CD14-positive monocyte (primary cell): ENCODE measurements around the gene MBL2. TPM values are rescaled to one million over a fixed set of nuclear protein-coding genes. Genes with fewer than 3 reads are reported as not detected.

Experiments used
- DNase-seq, 3 donors: peaks; one replicate each; pipeline ENCODE4 v3.0.0-alpha.2; 2011 to 2022
- H2AFZ ChIP-seq: 2 replicates; pipeline ENCODE4 v1.6.0; 2012; ENCODE audit warnings: mild to moderate bottlenecking, low read depth, low read length, inconsistent platforms; ENCODE audit not compliant: insufficient read depth, poor library complexity, severe bottlenecking
- H3K27ac ChIP-seq, 2 donors: 1 replicate in 1 of 2; 2 replicates in 1 of 2; pipeline ENCODE4 v1.5.1; 2012 to 2013; ENCODE audit warnings: low read length in 2 of 2, control low read depth in 1 of 2, inconsistent platforms in 1 of 2, low read depth in 1 of 2, mild to moderate bottlenecking in 1 of 2
- H3K27me3 ChIP-seq, 2 donors: one replicate each; pipeline versions ENCODE4 v1.6.0 to v1.6.1; 2011 to 2013; ENCODE audit warnings: low read length in 2 of 2; ENCODE audit not compliant: control insufficient read depth in 2 of 2, insufficient read depth in 2 of 2
- H3K36me3 ChIP-seq, 2 donors: replicated peaks in 1 of 2; 1 replicate in 1 of 2; 2 replicates in 1 of 2; pipeline versions ENCODE4 v1.5.1 to v1.6.1; 2012 to 2013; ENCODE audit warnings: low read length in 2 of 2, control low read depth in 1 of 2, inconsistent platforms in 1 of 2, mild to moderate bottlenecking in 1 of 2; ENCODE audit not compliant: insufficient read depth in 2 of 2, control insufficient read depth in 1 of 2
- H3K4me1 ChIP-seq, 2 donors: 1 replicate in 1 of 2; 2 replicates in 1 of 2; pipeline versions ENCODE4 v1.5.1 to v1.6.1; 2012 to 2013; ENCODE audit warnings: low read length in 2 of 2, control low read depth in 1 of 2, inconsistent platforms in 1 of 2, mild to moderate bottlenecking in 1 of 2, moderate library complexity in 1 of 2; ENCODE audit not compliant: insufficient read depth in 2 of 2, control insufficient read depth in 1 of 2
- H3K4me2 ChIP-seq: replicated peaks from 2 replicates; pipeline ENCODE3; 2012; ENCODE audit warnings: low read length, moderate library complexity, mild to moderate bottlenecking; ENCODE audit not compliant: poor library complexity, severe bottlenecking; ENCODE audit errors: extremely low read depth
- H3K4me3 ChIP-seq, 3 experiments: fragments of 200-600 bp in 1 of 3; sonication (generic) in 1 of 3; replicated peaks in 1 of 3; 1 replicate in 2 of 3; 2 replicates in 1 of 3; pipeline ENCODE4 v1.5.1; 2011 to 2013; ENCODE audit warnings: low read length in 3 of 3, mild to moderate bottlenecking in 3 of 3, control low read depth in 2 of 3, low read depth in 2 of 3, inconsistent platforms in 1 of 3, moderate library complexity in 1 of 3
- H3K79me2 ChIP-seq: 2 replicates; pipeline ENCODE4 v1.6.0; 2012; ENCODE audit warnings: mild to moderate bottlenecking, control low read depth, inconsistent platforms, low read length, moderate library complexity; ENCODE audit not compliant: insufficient read depth
- H3K9ac ChIP-seq: 2 replicates; pipeline ENCODE4 v1.6.0; 2017; ENCODE audit warnings: low read length, mild to moderate bottlenecking; ENCODE audit not compliant: insufficient read depth, poor library complexity, severe bottlenecking
- H3K9me3 ChIP-seq, 2 donors: replicated peaks in 1 of 2; 1 replicate in 1 of 2; 2 replicates in 1 of 2; pipeline versions ENCODE4 v1.5.1 to v1.6.1; 2012 to 2013; ENCODE audit warnings: low read length in 2 of 2, control low read depth in 1 of 2; ENCODE audit not compliant: control insufficient read depth in 1 of 2, insufficient read depth in 1 of 2
- H4K20me1 ChIP-seq: 2 replicates; pipeline ENCODE4 v1.6.0; 2012; ENCODE audit warnings: mild to moderate bottlenecking, low read length, control low read depth, moderate library complexity; ENCODE audit not compliant: insufficient read depth
- H3K27ac Mint-ChIP-seq, 7 donors: one replicate each; pipeline ENCODE4 v1.8.0; 2020; ENCODE audit warnings: mild to moderate bottlenecking in 7 of 7, mixed read lengths in 7 of 7, moderate library complexity in 6 of 7, inconsistent platforms in 2 of 7
- H3K27me3 Mint-ChIP-seq, 3 donors: one replicate each; pipeline ENCODE4 v1.8.0; 2021 to 2022; ENCODE audit warnings: low read depth in 3 of 3, mild to moderate bottlenecking in 3 of 3, mixed read lengths in 3 of 3, moderate library complexity in 3 of 3, inconsistent platforms in 1 of 3
- H3K36me3 Mint-ChIP-seq, 2 donors: one replicate each; pipeline ENCODE4 v1.8.0; 2020; ENCODE audit warnings: mixed read lengths in 2 of 2, inconsistent platforms in 1 of 2, mild to moderate bottlenecking in 1 of 2
- H3K4me1 Mint-ChIP-seq: one replicate; pipeline ENCODE4 v1.8.0; 2020; ENCODE audit warnings: mild to moderate bottlenecking, mixed read lengths
- H3K4me3 Mint-ChIP-seq, 2 donors: one replicate each; pipeline ENCODE4 v1.8.0; 2020; ENCODE audit warnings: mild to moderate bottlenecking in 2 of 2, mixed read lengths in 2 of 2, moderate library complexity in 1 of 2
- H3K9me3 Mint-ChIP-seq, 7 donors: one replicate each; pipeline ENCODE4 v1.8.0; 2020 to 2022; ENCODE audit warnings: mixed read lengths in 7 of 7, mild to moderate bottlenecking in 6 of 7, moderate library complexity in 6 of 7, inconsistent platforms in 2 of 7
- WGBS: methylation state at CpG from one replicate; pipeline ENCODE4 v1.1.5; 2013; ENCODE audit warnings: missing lambda C conversion rate; ENCODE audit not compliant: insufficient coverage; 5-methylcytosine and 5-hydroxymethylcytosine counted together
- intact Hi-C, 2 donors: fragments of 100-400 bp; cut with micrococcal nuclease; formaldehyde crosslinking; loops; one replicate each; pipeline versions ENCODE4 v1.15.0 to v1.15.1; 2023
- polyA plus RNA-seq, 3 donors: library from polyadenylated mRNA; depleted of rRNA in 1 of 3; unstranded in 2 of 3; stranded (reverse) in 1 of 3; fragments of 300-500 nt in 2 of 3; fragments of >200 nt in 1 of 3; fragmentation: Illumina TruSeq in 2 of 3; gene quantifications; 1 replicate in 2 of 3; 2 replicates in 1 of 3; pipeline ENCODE4 v1.2.3, GENCODE V29; 2012 to 2021
- TF ChIP-seq, protein P1 (sequence below): fragments of 200-600 bp; IDR thresholded peaks from one replicate; pipeline ENCODE4 v1.8.0; 2022; ENCODE audit warnings: antibody characterized with exemption, mild to moderate bottlenecking

The MBL2 gene
- polyA plus RNA-seq, 3 donors = not detected

DNA sequence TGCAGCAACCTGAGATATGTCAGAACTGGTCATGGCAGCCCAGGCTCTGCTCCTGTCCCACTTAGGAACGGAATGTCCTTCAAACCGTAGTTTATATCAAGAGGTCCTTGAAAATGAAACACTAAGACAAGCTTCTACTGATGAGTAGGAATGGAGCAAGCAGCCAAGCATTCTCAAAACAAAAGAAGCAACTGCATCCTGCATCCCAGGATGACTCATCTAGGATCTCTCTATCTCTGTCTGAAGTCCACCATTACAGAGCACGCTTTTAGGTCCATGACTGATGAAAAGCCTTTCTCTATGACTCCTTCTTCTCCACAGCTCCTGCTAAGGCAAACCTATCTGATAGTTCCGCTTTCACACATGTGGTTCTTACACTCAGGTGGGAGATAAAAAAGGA, 16.3 kb downstream of the MBL2 start:
- no peak for DNase-seq
- H3K4me3 Mint-ChIP-seq = no peak overlapping the region
- H3K4me1 ChIP-seq = peaks cover 39 to 46% of the 10 kb centered on the region in 2 donors
- no peak overlapping the region for H2AFZ ChIP-seq
- H3K4me2 ChIP-seq = no peak overlapping the region
- no peak overlapping the region for H3K4me3 ChIP-seq
- no peaks in the 10 kb centered on the region for H3K79me2 ChIP-seq
- no peaks in the 10 kb centered on the region for H3K27me3 ChIP-seq
- no peak overlapping the region for H3K27ac Mint-ChIP-seq
- H3K27ac ChIP-seq = no peak overlapping the region
- TF ChIP-seq, protein P1, sequence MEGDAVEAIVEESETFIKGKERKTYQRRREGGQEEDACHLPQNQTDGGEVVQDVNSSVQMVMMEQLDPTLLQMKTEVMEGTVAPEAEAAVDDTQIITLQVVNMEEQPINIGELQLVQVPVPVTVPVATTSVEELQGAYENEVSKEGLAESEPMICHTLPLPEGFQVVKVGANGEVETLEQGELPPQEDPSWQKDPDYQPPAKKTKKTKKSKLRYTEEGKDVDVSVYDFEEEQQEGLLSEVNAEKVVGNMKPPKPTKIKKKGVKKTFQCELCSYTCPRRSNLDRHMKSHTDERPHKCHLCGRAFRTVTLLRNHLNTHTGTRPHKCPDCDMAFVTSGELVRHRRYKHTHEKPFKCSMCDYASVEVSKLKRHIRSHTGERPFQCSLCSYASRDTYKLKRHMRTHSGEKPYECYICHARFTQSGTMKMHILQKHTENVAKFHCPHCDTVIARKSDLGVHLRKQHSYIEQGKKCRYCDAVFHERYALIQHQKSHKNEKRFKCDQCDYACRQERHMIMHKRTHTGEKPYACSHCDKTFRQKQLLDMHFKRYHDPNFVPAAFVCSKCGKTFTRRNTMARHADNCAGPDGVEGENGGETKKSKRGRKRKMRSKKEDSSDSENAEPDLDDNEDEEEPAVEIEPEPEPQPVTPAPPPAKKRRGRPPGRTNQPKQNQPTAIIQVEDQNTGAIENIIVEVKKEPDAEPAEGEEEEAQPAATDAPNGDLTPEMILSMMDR = no peak
- H3K4me1 Mint-ChIP-seq = peaks cover 59% of the 10 kb centered on the region
- no peaks in the 10 kb centered on the region for H3K36me3 Mint-ChIP-seq
- intact Hi-C loops = no loop called here
- peaks cover 0 to 4% (median 3%) of the 10 kb centered on the region in 3 donors for H3K27me3 Mint-ChIP-seq
- H3K9ac ChIP-seq = no peak overlapping the region
- no peaks in the 10 kb centered on the region for H3K36me3 ChIP-seq
- no peaks in the 10 kb centered on the region for H4K20me1 ChIP-seq
- no peaks in the 10 kb centered on the region for H3K9me3 ChIP-seq
- 100% methylated on average over 2 of the region's 4 CpGs for WGBS
- peaks cover 0 to 4% (median 0%) of the 10 kb centered on the region in 7 donors for H3K9me3 Mint-ChIP-seq

GRCh38 chr10:52755297-52756062, 17.1 kb downstream of the MBL2 start:
- H3K27ac ChIP-seq = no peak overlapping the region
- peak overlapping the region; percentile 30 for H3K4me2 ChIP-seq
- H3K36me3 ChIP-seq = no peaks in the 10 kb centered on the region
- peaks cover 0 to 2% (median 0%) of the 10 kb centered on the region in 7 donors for H3K9me3 Mint-ChIP-seq
- intact Hi-C loops = no loop called here
- no peak overlapping the region for H3K27ac Mint-ChIP-seq
- no peak overlapping the region for H3K9ac ChIP-seq
- H3K4me3 Mint-ChIP-seq = no peak overlapping the region
- H3K36me3 Mint-ChIP-seq = no peaks in the 10 kb centered on the region
- H3K27me3 Mint-ChIP-seq = peaks cover 0 to 4% (median 3%) of the 10 kb centered on the region in 3 donors
- H4K20me1 ChIP-seq = no peaks in the 10 kb centered on the region
- H2AFZ ChIP-seq = peak overlapping the region; percentile 31
- TF ChIP-seq, protein P1 = no peak
- peaks cover 39 to 46% of the 10 kb centered on the region in 2 donors for H3K4me1 ChIP-seq
- WGBS = 0% methylated on average over 2 of the region's 5 CpGs
- peak; percentile 26 to 76 (median 50) for DNase-seq
- no peaks in the 10 kb centered on the region for H3K79me2 ChIP-seq
- H3K4me3 ChIP-seq = no peak overlapping the region
- no peaks in the 10 kb centered on the region for H3K27me3 ChIP-seq
- no peaks in the 10 kb centered on the region for H3K9me3 ChIP-seq
- peaks cover 59% of the 10 kb centered on the region for H3K4me1 Mint-ChIP-seq
